HCT116 (cell line): Measurements from ENCODE around the gene CYP4F12.

Source experiments
- CEBPB ChIP-seq: IDR thresholded peaks from 2 replicates; pipeline ENCODE4 v1.6.1; 2012; ENCODE audit warnings: low read depth
- EGR1 ChIP-seq: IDR thresholded peaks from 2 replicates; pipeline ENCODE4 v1.6.1; 2012; ENCODE audit warnings: low read depth
- ELF1 ChIP-seq: IDR thresholded peaks from 2 replicates; pipeline ENCODE4 v1.6.1; 2012; ENCODE audit warnings: low read depth, borderline replicate concordance
- EZH2 ChIP-seq: fragments of 200-600 bp; sonication (generic); IDR thresholded peaks from 2 replicates; pipeline ENCODE4 v1.6.1; 2017; ENCODE audit warnings: antibody characterized with exemption, mixed run types
- EZH2phosphoT487 ChIP-seq: fragments of 200-600 bp; IDR thresholded peaks from 2 replicates; pipeline ENCODE4 v1.6.1; 2018; ENCODE audit warnings: antibody characterized with exemption, borderline replicate concordance
- POLR2A ChIP-seq: IDR thresholded peaks from 2 replicates; pipeline ENCODE4 v1.7.0; 2011; ENCODE audit warnings: borderline replicate concordance; ENCODE audit not compliant: insufficient read depth, insufficient read length; ENCODE audit errors: extremely low read depth
- POLR2AphosphoS5 ChIP-seq: IDR thresholded peaks from 2 replicates; pipeline ENCODE4 v1.6.1; 2011; ENCODE audit warnings: mild to moderate bottlenecking, low read depth, low read length, moderate library complexity
- RAD21 ChIP-seq: IDR thresholded peaks from 2 replicates; pipeline ENCODE4 v1.6.1; 2012; ENCODE audit warnings: low read depth, mild to moderate bottlenecking
- SRF ChIP-seq: IDR thresholded peaks from 2 replicates; pipeline ENCODE4 v1.6.1; 2012; ENCODE audit warnings: low read depth
- TCF7L2 ChIP-seq: IDR thresholded peaks from 2 replicates; pipeline ENCODE4 v1.7.0; 2011; ENCODE audit warnings: borderline replicate concordance, inconsistent platforms; ENCODE audit not compliant: insufficient read depth, insufficient read length; ENCODE audit errors: extremely low read depth
- ZFX ChIP-seq: fragments of 450-650 bp; IDR thresholded peaks from 2 replicates; pipeline ENCODE4 v1.6.1; 2017
- ZNF274 ChIP-seq: fragments of 200-500 bp; sonication (Bioruptor generic); IDR thresholded peaks from 2 replicates; pipeline ENCODE4 v1.6.1; 2014; ENCODE audit warnings: mild to moderate bottlenecking, low read depth, low read length, inconsistent platforms
- TF ChIP-seq, protein P1 (sequence below), 3 experiments: fragments of 200-600 bp in 1 of 3; sonication (generic) in 1 of 3; IDR thresholded peaks in 2 of 3; conservative IDR thresholded peaks in 1 of 3; 2 replicates each; pipeline ENCODE4 v1.5.1; 2012 to 2017; ENCODE audit warnings: low read depth in 2 of 3, low read length in 2 of 3, antibody characterized with exemption in 1 of 3, borderline replicate concordance in 1 of 3, control low read depth in 1 of 3, mild to moderate bottlenecking in 1 of 3, mixed read lengths in 1 of 3, mixed run types in 1 of 3, moderate library complexity in 1 of 3; ENCODE audit not compliant: insufficient read depth in 1 of 3
- TF ChIP-seq, protein P2 (sequence below): IDR thresholded peaks from 2 replicates; pipeline ENCODE4 v1.6.1; 2012

DNA sequence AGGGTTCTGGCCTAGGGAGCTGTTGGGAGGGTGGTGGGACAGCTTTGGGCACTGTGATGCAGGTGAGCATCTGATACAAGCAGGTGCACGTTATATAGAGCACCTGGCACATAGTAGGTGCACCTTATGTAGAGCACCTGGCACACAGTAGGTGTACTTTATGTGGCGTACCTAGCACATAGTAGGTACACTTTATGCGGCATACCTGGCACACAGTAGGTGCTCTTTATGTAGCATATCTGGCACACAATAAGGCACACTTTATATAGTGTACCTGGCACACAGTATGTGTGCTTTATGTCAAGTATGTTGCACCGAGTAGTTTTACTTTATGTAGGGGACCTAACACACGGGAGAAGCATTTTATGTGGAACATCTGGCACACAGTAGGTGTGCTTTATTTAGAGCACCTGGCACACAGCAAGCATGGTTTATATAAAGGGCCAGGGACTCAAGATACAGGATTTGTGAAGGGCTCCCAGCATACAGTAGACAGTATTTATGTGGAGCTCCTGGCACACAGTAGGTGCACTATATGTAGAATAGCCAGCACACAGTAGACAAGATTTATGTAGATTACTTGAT is 1.6 kb upstream of the CYP4F12 start:
- TF ChIP-seq ZNF274 = no peak
- no peak for TF ChIP-seq CEBPB
- TF ChIP-seq POLR2A = no peak
- TF ChIP-seq, protein P1, sequence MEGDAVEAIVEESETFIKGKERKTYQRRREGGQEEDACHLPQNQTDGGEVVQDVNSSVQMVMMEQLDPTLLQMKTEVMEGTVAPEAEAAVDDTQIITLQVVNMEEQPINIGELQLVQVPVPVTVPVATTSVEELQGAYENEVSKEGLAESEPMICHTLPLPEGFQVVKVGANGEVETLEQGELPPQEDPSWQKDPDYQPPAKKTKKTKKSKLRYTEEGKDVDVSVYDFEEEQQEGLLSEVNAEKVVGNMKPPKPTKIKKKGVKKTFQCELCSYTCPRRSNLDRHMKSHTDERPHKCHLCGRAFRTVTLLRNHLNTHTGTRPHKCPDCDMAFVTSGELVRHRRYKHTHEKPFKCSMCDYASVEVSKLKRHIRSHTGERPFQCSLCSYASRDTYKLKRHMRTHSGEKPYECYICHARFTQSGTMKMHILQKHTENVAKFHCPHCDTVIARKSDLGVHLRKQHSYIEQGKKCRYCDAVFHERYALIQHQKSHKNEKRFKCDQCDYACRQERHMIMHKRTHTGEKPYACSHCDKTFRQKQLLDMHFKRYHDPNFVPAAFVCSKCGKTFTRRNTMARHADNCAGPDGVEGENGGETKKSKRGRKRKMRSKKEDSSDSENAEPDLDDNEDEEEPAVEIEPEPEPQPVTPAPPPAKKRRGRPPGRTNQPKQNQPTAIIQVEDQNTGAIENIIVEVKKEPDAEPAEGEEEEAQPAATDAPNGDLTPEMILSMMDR (IDR thresholded peaks at IDR 0.05 in 2 of 3, conservative IDR thresholded peaks at IDR 0.05 in 1 of 3; ENCODE audit: borderline replicate concordance in 1 of 3, insufficient read depth in 1 of 3, low read depth in 2 of 3, low read length in 2 of 3) = no peak
- no peak for TF ChIP-seq POLR2AphosphoS5
- no peak for TF ChIP-seq ELF1
- TF ChIP-seq, protein P2, sequence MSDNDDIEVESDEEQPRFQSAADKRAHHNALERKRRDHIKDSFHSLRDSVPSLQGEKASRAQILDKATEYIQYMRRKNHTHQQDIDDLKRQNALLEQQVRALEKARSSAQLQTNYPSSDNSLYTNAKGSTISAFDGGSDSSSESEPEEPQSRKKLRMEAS = no peak
- TF ChIP-seq ZFX = no peak
- no peak for TF ChIP-seq EGR1
- no peak for TF ChIP-seq EZH2
- no peak for TF ChIP-seq EZH2phosphoT487
- no peak for TF ChIP-seq SRF
- no peak for TF ChIP-seq TCF7L2
- no peak for TF ChIP-seq RAD21
